Prostate gland (tissue), 2 donors: Measurements from ENCODE around the gene ECSCR. TPM values are rescaled to one million over a fixed set of nuclear protein-coding genes. Genes with fewer than 3 reads are reported as not detected.
"Not testable (repeated sequence)": the region's sequence is repeated elsewhere in the genome, so short reads cannot be mapped to it uniquely, and the experiment has no call there.

Experiments used
- DNase-seq: peaks from one replicate; pipeline ENCODE4 v3.0.0-alpha.2; 2019; ENCODE audit warnings: low spot score
- H3K27ac ChIP-seq, 2 donors: fragments of 200-600 bp; sonication (generic); 2 replicates each; pipeline ENCODE4 v1.5.1; 2017 to 2019
- H3K27me3 ChIP-seq: fragments of 200-600 bp; sonication (generic); replicated peaks from 2 replicates; pipeline ENCODE4 v1.5.1; 2019; ENCODE audit not compliant: insufficient read depth
- H3K36me3 ChIP-seq, 2 donors: fragments of 200-600 bp; sonication (generic); 1 replicate in 1 of 2; 2 replicates in 1 of 2; pipeline versions ENCODE4 v1.5.1 to v1.8.1; 2017 to 2019
- H3K4me1 ChIP-seq: fragments of 200-600 bp; sonication (generic); replicated peaks from 2 replicates; pipeline ENCODE4 v1.5.1; 2019
- H3K4me3 ChIP-seq, 2 donors: fragments of 200-600 bp; sonication (generic); 2 replicates each; pipeline ENCODE4 v1.5.1; 2017 to 2019
- H3K9me3 ChIP-seq: fragments of 200-600 bp; sonication (generic); 2 replicates; pipeline ENCODE4 v1.5.1; 2017
- CTCF ChIP-seq, 4 experiments: fragments of 200-600 bp in 2 of 4; fragments of 450-650 bp in 2 of 4; sonication (generic) in 2 of 4; IDR thresholded peaks; 1 replicate in 3 of 4; 2 replicates in 1 of 4; pipeline ENCODE4 v1.5.1; 2016 to 2019; ENCODE audit warnings: antibody characterized with exemption in 4 of 4, mild to moderate bottlenecking in 2 of 4, moderate library complexity in 2 of 4
- POLR2A ChIP-seq: fragments of 450-650 bp; IDR thresholded peaks from one replicate; pipeline ENCODE4 v1.6.1; 2016; ENCODE audit warnings: antibody characterized with exemption, mild to moderate bottlenecking
- POLR2AphosphoS5 ChIP-seq: sonication (generic); formaldehyde crosslinking; IDR thresholded peaks from one replicate; pipeline ENCODE4 v1.6.1; 2017; ENCODE audit warnings: antibody characterized with exemption
- WGBS: methylation state at CpG from one replicate; pipeline ENCODE4 v1.1.5; 2018; 5-methylcytosine and 5-hydroxymethylcytosine counted together
- intact Hi-C: fragments of 100-400 bp; cut with DNase I; formaldehyde crosslinking; loops from one replicate; pipeline ENCODE4 v1.14.2; 2022
- total RNA-seq, 2 donors: library from RNA; depleted of rRNA; stranded (reverse); fragments of >200 nt; gene quantifications; one replicate each; pipeline ENCODE4 v1.1.0, GENCODE V29; 2016

ECSCR gene
- total RNA-seq, 2 donors from 2014 or later, result 5.3 to 6.7 TPM

GRCh38 chr5:139482050-139482889 lies 19.7 kb upstream of the ECSCR start, which contains the start of gene STING1:
TSS of gene STING1 (minus strand) at chr5:139482758. CDS start at chr5:139481704, 1,054 bp downstream.
- TF ChIP-seq CTCF (IDR thresholded peaks at IDR 0.05) (no peak), POLR2AphosphoS5 (peak; percentile 82), POLR2A (peak; percentile 27)
- no peaks in the 10 kb centered on the region for H3K36me3 ChIP-seq
- H3K27ac ChIP-seq, result peak within 1 kb of the TSS; percentile 81 to 84
- H3K4me3 ChIP-seq, result peak within 1 kb of the TSS; percentile 19 to 31
- no peaks in the 10 kb centered on the region for H3K4me1 ChIP-seq
- 7% methylated on average over 19 of the region's 19 CpGs for WGBS
- no peaks in the 10 kb centered on the region for H3K9me3 ChIP-seq
- no peaks in the 10 kb centered on the region for H3K27me3 ChIP-seq
- peak; percentile 89 for DNase-seq
- intact Hi-C loops, result no loop called here

- H3K27me3 ChIP-seq, result no peaks in the 10 kb centered on the region
- no peaks in the 10 kb centered on the region for H3K9me3 ChIP-seq
- no peak for DNase-seq
- H3K4me3 ChIP-seq, result peak overlapping the region; percentile 19 to 31
- TF ChIP-seq CTCF (IDR thresholded peaks at IDR 0.05), result peak in 2 of 4 experiments; percentile 7 to 38
- TF ChIP-seq POLR2A, result no peak
- no peak for TF ChIP-seq POLR2AphosphoS5
- peak overlapping the region; percentile 81 to 84 for H3K27ac ChIP-seq
- no peaks in the 10 kb centered on the region for H3K36me3 ChIP-seq
- 45% methylated on average over 5 of the region's 5 CpGs for WGBS
- intact Hi-C loops, result no loop called here
- no peaks in the 10 kb centered on the region for H3K4me1 ChIP-seq
Observed at GRCh38 chr5:139481580-139482049, 19.1 kb upstream of the ECSCR start.

DNA sequence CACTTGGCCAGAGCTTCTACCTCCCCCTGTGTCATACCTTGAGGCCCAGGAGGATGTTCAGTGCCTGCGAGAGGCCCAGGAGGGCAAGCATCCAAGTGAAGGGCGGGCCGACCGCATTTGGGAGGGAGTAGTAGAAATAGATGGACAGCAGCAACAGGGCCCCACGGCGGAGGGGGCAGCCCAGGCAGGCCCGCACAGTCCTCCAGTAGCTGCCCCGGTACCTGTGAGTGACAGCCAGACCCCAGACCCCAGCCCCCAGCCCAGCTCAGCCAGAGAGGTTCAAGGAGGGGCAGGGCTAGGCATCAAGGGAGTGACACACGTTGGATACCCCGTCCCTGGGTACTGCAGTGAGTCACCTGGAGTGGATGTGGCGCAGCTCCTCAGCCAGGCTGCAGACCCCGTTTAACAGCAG lies 18.6 kb upstream of the ECSCR start:
- peak overlapping the region; percentile 81 to 84 for H3K27ac ChIP-seq
- WGBS, result 21% methylated on average over 11 of the region's 12 CpGs
- no peaks in the 10 kb centered on the region for H3K27me3 ChIP-seq
- TF ChIP-seq CTCF (IDR thresholded peaks at IDR 0.05), result no peak
- TF ChIP-seq POLR2A, result peak; percentile 11
- peak; percentile 42 for DNase-seq
- H3K4me1 ChIP-seq, result no peaks in the 10 kb centered on the region
- H3K4me3 ChIP-seq, result peak overlapping the region; percentile 19 to 31
- no peaks in the 10 kb centered on the region for H3K36me3 ChIP-seq
- intact Hi-C loops, result no loop called here
- H3K9me3 ChIP-seq, result no peaks in the 10 kb centered on the region

- H3K27ac ChIP-seq, H3K36me3 ChIP-seq, intact Hi-C loops, H3K27me3 ChIP-seq, DNase-seq, H3K9me3 ChIP-seq, H3K4me3 ChIP-seq, H3K4me1 ChIP-seq: not testable (repeated sequence)
- WGBS, result 98% methylated on average over 4 of the region's 4 CpGs
Observed at GRCh38 chr5:139479729-139480128, 17.2 kb upstream of the ECSCR start.

- intact Hi-C loops, H3K27me3 ChIP-seq, H3K9me3 ChIP-seq, DNase-seq, H3K4me3 ChIP-seq, H3K4me1 ChIP-seq, H3K36me3 ChIP-seq, H3K27ac ChIP-seq: not testable (repeated sequence)
- 76% methylated on average over 9 of the region's 9 CpGs for WGBS
Observed at GRCh38 chr5:139478657-139479423, 16.3 kb upstream of the ECSCR start.
